HepG2 (cell line): ENCODE data around the gene PBX1. TPM values are rescaled to one million over a fixed set of nuclear protein-coding genes. Genes with fewer than 3 reads are reported as not detected.
A peak's percentile ranks its signal among the peaks of the same experiment; 100 is the strongest.

Source experiments
- ATF7 ChIP-seq, 2 experiments: fragments of 450-650 bp in 1 of 2; sonication (generic) in 1 of 2; formaldehyde crosslinking in 1 of 2; IDR thresholded peaks; 2 replicates each; pipeline versions ENCODE4 v1.4.0 to v1.6.1; 2016 to 2020; ENCODE audit warnings: antibody characterized with exemption in 1 of 2, mild to moderate bottlenecking in 1 of 2, missing genetic modification reagents in 1 of 2
- CBX1 ChIP-seq: IDR thresholded peaks from one replicate; pipeline ENCODE4 v1.6.1; 2016; ENCODE audit warnings: antibody characterized with exemption, low read depth
- FOXA3 ChIP-seq: IDR thresholded peaks from 2 replicates; pipeline ENCODE4 v1.6.1; 2016; ENCODE audit warnings: missing genetic modification reagents, missing compliant biosample characterization
- GABPA ChIP-seq, 2 experiments: IDR thresholded peaks; 2 replicates each; pipeline ENCODE4 v1.6.1; 2011 to 2016; ENCODE audit warnings: low read depth in 2 of 2, low read length in 1 of 2, missing biosample characterization in 1 of 2, missing genetic modification characterization in 1 of 2
- NCOA5 ChIP-seq: sonication (generic); formaldehyde crosslinking; IDR thresholded peaks from 2 replicates; pipeline ENCODE4 v1.4.0; 2020; ENCODE audit warnings: missing genetic modification reagents
- RAD21 ChIP-seq: fragments of 450-650 bp; formaldehyde crosslinking; IDR thresholded peaks from 2 replicates; pipeline ENCODE4 v1.5.0; 2020; ENCODE audit warnings: mild to moderate bottlenecking
- SMC3 ChIP-seq: IDR thresholded peaks from 2 replicates; pipeline ENCODE4 v1.6.1; 2011; ENCODE audit warnings: low read length, improper control_type of control experiment
- SOX13 ChIP-seq, 3 experiments: fragments of 450-650 bp in 1 of 3; sonication (generic) in 1 of 3; formaldehyde crosslinking in 1 of 3; IDR thresholded peaks in 2 of 3; conservative IDR thresholded peaks in 1 of 3; 2 replicates each; pipeline versions ENCODE4 v1.5.0 to v1.6.1; 2016 to 2020; ENCODE audit warnings: antibody characterized with exemption in 1 of 3, mild to moderate bottlenecking in 1 of 3, missing compliant biosample characterization in 1 of 3, missing genetic modification reagents in 1 of 3, moderate library complexity in 1 of 3
- ZZZ3 ChIP-seq: sonication (generic); formaldehyde crosslinking; IDR thresholded peaks from 2 replicates; pipeline ENCODE4 v1.4.0; 2020; ENCODE audit warnings: missing genetic modification reagents, mild to moderate bottlenecking, borderline replicate concordance
- polyA plus RNA-seq, 8 experiments: library from polyadenylated mRNA; depleted of rRNA in 3 of 8; stranded (reverse) in 7 of 8; unstranded in 1 of 8; fragments of >200 nt; fragmentation: Illumina TruSeq in 4 of 8; extraction: Trizol in 4 of 8; gene quantifications; 2 replicates each; pipeline versions ENCODE4 v1.2.1 to v1.2.3, GENCODE V29; 2011 to 2016; ENCODE audit warnings: low read depth in 4 of 8, missing spikeins in 1 of 8, mixed read lengths in 1 of 8; ENCODE audit not compliant: insufficient read depth in 1 of 8
- total RNA-seq, 5 experiments: library from RNA; depleted of rRNA; stranded (reverse); fragments of >200 nt; fragmentation: Illumina TruSeq; extraction: Trizol; gene quantifications; 2 replicates each; pipeline ENCODE4 v1.2.3, GENCODE V29; 2016; ENCODE audit warnings: low read depth in 1 of 5
- TF ChIP-seq, protein P1 (sequence below): IDR thresholded peaks from 2 replicates; pipeline ENCODE4 v1.6.1; 2012; ENCODE audit warnings: low read depth, low read length, improper control_type of control experiment
- TF ChIP-seq, protein P2 (sequence below): sonication (generic); formaldehyde crosslinking; IDR thresholded peaks from 2 replicates; pipeline ENCODE4 v1.4.0; 2020; ENCODE audit warnings: missing genetic modification reagents, borderline replicate concordance

Gene PBX1
- total and polyA plus RNA-seq, 2 of the 13 experiments (the other 11 are each of a cell fraction or from before 2014, with no cell fraction given), result 0.24 TPM; not detected in 1

DNA sequence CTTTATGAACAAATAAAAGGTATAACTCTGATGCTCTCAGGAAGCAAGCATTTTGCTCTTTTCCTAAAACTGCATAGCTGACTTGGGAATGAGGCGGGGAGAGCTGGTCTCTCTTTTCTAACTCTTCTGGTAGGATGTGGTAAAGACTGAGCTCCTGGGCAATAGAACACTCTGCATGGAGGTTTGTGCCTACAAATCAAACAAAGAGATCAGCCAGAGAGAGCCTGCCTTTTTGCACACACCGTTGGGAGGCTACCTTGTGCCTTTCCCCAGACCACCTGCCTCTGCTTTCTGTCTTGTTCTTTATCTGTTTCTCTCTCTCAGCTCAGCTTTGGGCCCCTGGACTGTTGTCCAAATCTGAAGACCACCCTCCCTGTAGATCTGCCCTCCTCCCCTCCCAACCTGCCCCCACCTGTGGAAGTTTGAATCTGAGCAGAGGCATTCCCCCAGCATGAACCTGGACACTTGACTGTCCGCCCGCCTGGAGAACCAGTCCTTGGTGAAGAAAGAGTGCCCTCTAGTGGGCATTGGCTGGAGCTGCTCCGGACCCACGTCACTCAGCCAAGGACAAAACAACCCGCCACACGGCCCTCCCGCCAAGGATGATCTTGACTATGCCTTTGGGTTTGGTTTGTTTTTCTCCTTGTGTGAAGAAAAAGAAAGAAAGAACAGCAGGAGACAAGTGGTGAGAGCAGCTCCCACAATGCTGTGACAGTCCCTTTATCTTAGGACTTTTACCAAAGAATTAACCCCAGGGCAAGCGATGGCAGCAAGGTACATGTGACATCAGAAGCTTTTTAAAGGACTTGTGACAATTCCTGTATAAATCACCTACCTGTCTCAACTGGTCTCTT, 228.2 kb downstream of the PBX1 start (continued):
- TF ChIP-seq, protein P1, sequence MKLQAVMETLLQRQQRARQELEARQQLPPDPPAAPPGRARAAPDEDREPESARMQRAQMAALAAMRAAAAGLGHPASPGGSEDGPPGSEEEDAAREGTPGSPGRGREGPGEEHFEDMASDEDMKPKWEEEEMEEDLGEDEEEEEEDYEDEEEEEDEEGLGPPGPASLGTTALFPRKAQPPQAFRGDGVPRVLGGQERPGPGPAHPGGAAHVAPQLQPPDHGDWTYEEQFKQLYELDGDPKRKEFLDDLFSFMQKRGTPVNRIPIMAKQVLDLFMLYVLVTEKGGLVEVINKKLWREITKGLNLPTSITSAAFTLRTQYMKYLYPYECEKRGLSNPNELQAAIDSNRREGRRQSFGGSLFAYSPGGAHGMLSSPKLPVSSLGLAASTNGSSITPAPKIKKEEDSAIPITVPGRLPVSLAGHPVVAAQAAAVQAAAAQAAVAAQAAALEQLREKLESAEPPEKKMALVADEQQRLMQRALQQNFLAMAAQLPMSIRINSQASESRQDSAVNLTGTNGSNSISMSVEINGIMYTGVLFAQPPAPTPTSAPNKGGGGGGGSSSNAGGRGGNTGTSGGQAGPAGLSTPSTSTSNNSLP, result no peak
- TF ChIP-seq NCOA5 (CRISPR knock-in tag) (no peak), RAD21 (CRISPR knock-in tag) (peak; percentile 62), GABPA (IDR thresholded peaks at IDR 0.05; ENCODE audit: low read depth, low read length) (no peak), GABPA (CRISPR knock-in tag; IDR thresholded peaks at IDR 0.05; ENCODE audit: low read depth) (peak; percentile 5; the same call in 1 of the 2 replicates), SOX13 (IDR thresholded peaks at IDR 0.05) (no peak), SOX13 (CRISPR knock-in tag; conservative IDR thresholded peaks at IDR 0.05 in 1 of 2, IDR thresholded peaks at IDR 0.05 in 1 of 2) (no peak), SMC3 (peak; percentile 56; the same call in 1 of the 2 replicates), CBX1 (no peak), ATF7 (IDR thresholded peaks at IDR 0.05) (no peak), ATF7 (CRISPR knock-in tag; IDR thresholded peaks at IDR 0.05) (no peak), FOXA3 (no peak), ZZZ3 (CRISPR knock-in tag) (no peak)
- TF ChIP-seq, protein P2, sequence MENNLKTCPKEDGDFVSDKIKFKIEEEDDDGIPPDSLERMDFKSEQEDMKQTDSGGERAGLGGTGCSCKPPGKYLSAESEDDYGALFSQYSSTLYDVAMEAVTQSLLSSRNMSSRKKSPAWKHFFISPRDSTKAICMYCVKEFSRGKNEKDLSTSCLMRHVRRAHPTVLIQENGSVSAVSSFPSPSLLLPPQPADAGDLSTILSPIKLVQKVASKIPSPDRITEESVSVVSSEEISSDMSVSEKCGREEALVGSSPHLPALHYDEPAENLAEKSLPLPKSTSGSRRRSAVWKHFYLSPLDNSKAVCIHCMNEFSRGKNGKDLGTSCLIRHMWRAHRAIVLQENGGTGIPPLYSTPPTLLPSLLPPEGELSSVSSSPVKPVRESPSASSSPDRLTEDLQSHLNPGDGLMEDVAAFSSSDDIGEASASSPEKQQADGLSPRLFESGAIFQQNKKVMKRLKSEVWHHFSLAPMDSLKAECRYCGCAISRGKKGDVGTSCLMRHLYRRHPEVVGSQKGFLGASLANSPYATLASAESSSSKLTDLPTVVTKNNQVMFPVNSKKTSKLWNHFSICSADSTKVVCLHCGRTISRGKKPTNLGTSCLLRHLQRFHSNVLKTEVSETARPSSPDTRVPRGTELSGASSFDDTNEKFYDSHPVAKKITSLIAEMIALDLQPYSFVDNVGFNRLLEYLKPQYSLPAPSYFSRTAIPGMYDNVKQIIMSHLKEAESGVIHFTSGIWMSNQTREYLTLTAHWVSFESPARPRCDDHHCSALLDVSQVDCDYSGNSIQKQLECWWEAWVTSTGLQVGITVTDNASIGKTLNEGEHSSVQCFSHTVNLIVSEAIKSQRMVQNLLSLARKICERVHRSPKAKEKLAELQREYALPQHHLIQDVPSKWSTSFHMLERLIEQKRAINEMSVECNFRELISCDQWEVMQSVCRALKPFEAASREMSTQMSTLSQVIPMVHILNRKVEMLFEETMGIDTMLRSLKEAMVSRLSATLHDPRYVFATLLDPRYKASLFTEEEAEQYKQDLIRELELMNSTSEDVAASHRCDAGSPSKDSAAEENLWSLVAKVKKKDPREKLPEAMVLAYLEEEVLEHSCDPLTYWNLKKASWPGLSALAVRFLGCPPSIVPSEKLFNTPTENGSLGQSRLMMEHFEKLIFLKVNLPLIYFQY (CRISPR knock-in tag), result no peak
